GM10266 (cell line): ENCODE measurements around the gene LDB3.

Experiments used
- DNase-seq: peaks from one replicate; pipeline ENCODE4 v3.0.0; 2012; ENCODE audit errors: extremely low spot score
- TF ChIP-seq, protein P1 (sequence below): IDR thresholded peaks from 2 replicates; pipeline ENCODE4 v1.5.1; 2012; ENCODE audit warnings: mild to moderate bottlenecking, low read depth; ENCODE audit not compliant: control insufficient read depth, insufficient read depth; ENCODE audit errors: missing control alignments

Gene LDB3

DNA sequence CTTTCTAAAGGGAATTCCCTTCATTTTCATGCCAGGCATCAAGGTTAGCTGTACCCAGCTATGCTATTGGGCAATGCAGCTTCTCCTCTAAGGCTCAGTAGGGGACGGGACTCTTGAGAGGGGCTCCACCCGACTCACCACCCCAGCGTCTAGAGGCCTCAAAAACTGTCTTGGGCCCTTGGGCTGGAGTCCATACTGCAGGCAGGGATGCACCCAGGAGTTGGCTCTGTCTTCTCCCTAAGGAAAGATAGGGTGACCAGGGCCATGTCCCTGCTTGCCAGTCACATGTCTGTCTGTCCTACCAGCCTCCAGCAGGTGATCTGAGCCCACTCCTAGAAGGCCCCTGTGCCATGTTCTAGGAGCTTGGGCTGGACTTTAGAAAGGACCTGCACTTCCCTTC is 12.7 kb upstream of the LDB3 start:
- no peak for DNase-seq
- TF ChIP-seq, protein P1, sequence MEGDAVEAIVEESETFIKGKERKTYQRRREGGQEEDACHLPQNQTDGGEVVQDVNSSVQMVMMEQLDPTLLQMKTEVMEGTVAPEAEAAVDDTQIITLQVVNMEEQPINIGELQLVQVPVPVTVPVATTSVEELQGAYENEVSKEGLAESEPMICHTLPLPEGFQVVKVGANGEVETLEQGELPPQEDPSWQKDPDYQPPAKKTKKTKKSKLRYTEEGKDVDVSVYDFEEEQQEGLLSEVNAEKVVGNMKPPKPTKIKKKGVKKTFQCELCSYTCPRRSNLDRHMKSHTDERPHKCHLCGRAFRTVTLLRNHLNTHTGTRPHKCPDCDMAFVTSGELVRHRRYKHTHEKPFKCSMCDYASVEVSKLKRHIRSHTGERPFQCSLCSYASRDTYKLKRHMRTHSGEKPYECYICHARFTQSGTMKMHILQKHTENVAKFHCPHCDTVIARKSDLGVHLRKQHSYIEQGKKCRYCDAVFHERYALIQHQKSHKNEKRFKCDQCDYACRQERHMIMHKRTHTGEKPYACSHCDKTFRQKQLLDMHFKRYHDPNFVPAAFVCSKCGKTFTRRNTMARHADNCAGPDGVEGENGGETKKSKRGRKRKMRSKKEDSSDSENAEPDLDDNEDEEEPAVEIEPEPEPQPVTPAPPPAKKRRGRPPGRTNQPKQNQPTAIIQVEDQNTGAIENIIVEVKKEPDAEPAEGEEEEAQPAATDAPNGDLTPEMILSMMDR = no peak

- TF ChIP-seq, protein P1 = no peak
- no peak for DNase-seq
Measured at GRCh38 chr10:86657011-86657395, 11.3 kb upstream of the LDB3 start.

- no peak for DNase-seq
- TF ChIP-seq, protein P1 = no peak
Measured at GRCh38 chr10:86657396-86658011, 10.8 kb upstream of the LDB3 start.

GRCh38 chr10:86658261-86658741 is 10.0 kb upstream of the LDB3 start:
- TF ChIP-seq, protein P1 = no peak
- DNase-seq = no peak

DNA sequence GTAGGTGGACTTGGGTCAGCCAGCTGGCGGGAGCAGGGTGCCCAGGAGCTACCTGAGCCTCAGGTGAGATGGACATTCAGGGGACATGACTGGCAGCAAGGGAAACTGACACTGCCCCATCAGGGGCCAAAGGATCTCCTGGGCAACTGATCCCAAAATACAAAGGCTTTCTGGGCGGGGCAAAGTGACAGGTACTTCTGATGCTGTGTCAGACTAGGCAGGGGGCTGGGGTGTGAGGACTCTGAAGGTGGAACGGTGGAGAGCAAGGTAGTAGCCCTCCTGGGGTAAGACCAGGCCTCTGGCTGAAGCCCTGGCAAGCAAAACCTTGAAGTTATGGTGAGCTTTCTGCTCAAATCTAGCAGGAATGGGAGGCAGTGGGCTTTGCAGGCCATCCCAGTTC is 9.6 kb upstream of the LDB3 start:
- DNase-seq = no peak
- TF ChIP-seq, protein P1 = no peak

DNA sequence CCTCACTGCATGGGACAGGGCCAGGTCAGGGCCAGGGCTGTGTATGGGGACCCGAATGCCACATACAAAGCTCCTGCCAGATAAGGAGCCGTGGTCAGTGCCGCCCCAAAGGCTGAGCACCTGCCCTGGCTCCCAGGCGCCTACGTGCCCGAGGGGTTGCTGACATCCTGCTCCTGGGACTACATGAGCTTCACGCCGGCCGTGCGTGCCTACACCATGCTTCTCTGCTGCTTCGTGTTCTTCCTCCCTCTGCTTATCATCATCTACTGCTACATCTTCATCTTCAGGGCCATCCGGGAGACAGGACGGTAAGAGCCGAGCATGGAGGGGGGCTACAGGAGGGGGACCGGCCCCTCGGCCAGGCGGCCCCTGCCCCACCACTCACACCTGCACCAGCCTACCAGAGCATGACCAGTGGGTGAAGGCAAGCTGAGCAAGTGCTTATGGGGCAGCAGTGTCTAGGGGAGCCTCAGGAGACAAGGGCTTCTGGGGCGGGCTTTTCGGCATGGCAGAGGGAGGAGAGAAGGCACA is 9.1 kb upstream of the LDB3 start:
- TF ChIP-seq, protein P1 = no peak
- DNase-seq = no peak

GRCh38 chr10:86659721-86660453 is 8.4 kb upstream of the LDB3 start:
- no peak for DNase-seq
- TF ChIP-seq, protein P1 = no peak
